H1 (cell line): Measurements from ENCODE around the gene SLC35F3. TPM values are rescaled to one million over a fixed set of nuclear protein-coding genes. Genes with fewer than 3 reads are reported as not detected.

Experiments used
- CTCF ChIA-PET: fragments of 300-600 bp; sonication (Branson Sonifier 250); formaldehyde crosslinking; loops from one replicate; lab custom pipeline; 2021; ENCODE audit not compliant: partially characterized antibody; lab: Charles Lee
- POLR2A ChIA-PET: fragments of 300-600 bp; sonication (Branson Sonifier 250); formaldehyde crosslinking; loops from one replicate; lab custom pipeline; 2021; ENCODE audit warnings: inconsistent platforms; ENCODE audit not compliant: partially characterized antibody; lab: Charles Lee
- DNase-seq, 2 experiments: peaks; one replicate each; pipeline versions ENCODE4 v3.0.0 to v3.0.0-alpha.2; 2010 to 2022; ENCODE audit warnings: low spot score in 2 of 2, low read depth in 1 of 2, mixed read lengths in 1 of 2
- FAIRE-seq: peaks from 2 replicates; lab custom pipeline; 2011; peaks lifted over from hg19 to GRCh38; lab: Jason Lieb, UNC
- H2AFZ ChIP-seq: 2 replicates; pipeline ENCODE4 v1.8.1; 2012; ENCODE audit warnings: low read length, inconsistent platforms
- H2AK5ac ChIP-seq: 2 replicates; pipeline ENCODE4 v1.6.1; 2013; ENCODE audit warnings: low read depth, low read length
- H2BK120ac ChIP-seq: replicated peaks from 2 replicates; pipeline ENCODE3; 2013; ENCODE audit warnings: low read depth, low read length, inconsistent platforms
- H2BK12ac ChIP-seq: 2 replicates; pipeline ENCODE4 v1.6.1; 2013; ENCODE audit warnings: low read depth, low read length
- H2BK15ac ChIP-seq: 2 replicates; pipeline ENCODE4 v1.6.1; 2013; ENCODE audit warnings: low read length
- H2BK20ac ChIP-seq: 2 replicates; pipeline ENCODE4 v1.6.1; 2013; ENCODE audit warnings: low read length
- H2BK5ac ChIP-seq: 2 replicates; pipeline ENCODE4 v1.6.1; 2013; ENCODE audit warnings: low read depth, low read length
- H3K14ac ChIP-seq: 2 replicates; pipeline ENCODE4 v1.6.1; 2013; ENCODE audit warnings: inconsistent platforms; ENCODE audit not compliant: insufficient read length
- H3K18ac ChIP-seq: 2 replicates; pipeline ENCODE4 v1.6.1; 2013; ENCODE audit warnings: low read length; ENCODE audit errors: extremely low read depth
- H3K23ac ChIP-seq: 2 replicates; pipeline ENCODE4 v1.6.1; 2013; ENCODE audit warnings: inconsistent platforms; ENCODE audit not compliant: insufficient read length
- H3K23me2 ChIP-seq: 2 replicates; pipeline ENCODE4 v1.6.1; 2013; ENCODE audit warnings: low read depth, low read length
- H3K27ac ChIP-seq: 2 replicates; pipeline ENCODE4 v1.6.1; 2011; ENCODE audit warnings: low read depth, low read length, inconsistent platforms
- H3K27me3 ChIP-seq, 4 experiments: replicated peaks in 1 of 4; 1 replicate in 1 of 4; 2 replicates in 3 of 4; pipeline versions ENCODE4 v1.6.1 to v1.8.1; 2011 to 2013; ENCODE audit warnings: low read length in 3 of 4, mild to moderate bottlenecking in 3 of 4, inconsistent platforms in 2 of 4, mixed read lengths in 2 of 4, moderate library complexity in 1 of 4; ENCODE audit not compliant: control insufficient read depth in 3 of 4, insufficient read depth in 3 of 4; ENCODE audit errors: extremely low read depth in 1 of 4
- H3K36me3 ChIP-seq, 4 experiments: 2 replicates each; pipeline versions ENCODE4 v1.6.1 to v1.8.1; 2011 to 2013; ENCODE audit warnings: mild to moderate bottlenecking in 4 of 4, low read length in 3 of 4, moderate library complexity in 2 of 4, control low read depth in 1 of 4, inconsistent platforms in 1 of 4; ENCODE audit not compliant: insufficient read depth in 4 of 4, control insufficient read depth in 2 of 4
- H3K4ac ChIP-seq: replicated peaks from 2 replicates; pipeline ENCODE3; 2013; ENCODE audit warnings: low read length, low read depth, mixed read lengths, inconsistent platforms; ENCODE audit not compliant: insufficient read length
- H3K4me1 ChIP-seq, 4 experiments: replicated peaks in 1 of 4; 1 replicate in 1 of 4; 2 replicates in 3 of 4; pipeline versions ENCODE4 v1.6.1 to v1.8.1; 2011 to 2013; ENCODE audit warnings: low read length in 3 of 4, inconsistent platforms in 2 of 4, mixed read lengths in 1 of 4; ENCODE audit not compliant: insufficient read depth in 4 of 4, control insufficient read depth in 3 of 4
- H3K4me2 ChIP-seq, 2 experiments: 2 replicates each; pipeline versions ENCODE4 v1.6.1 to v1.8.1; 2011 to 2013; ENCODE audit warnings: low read depth in 2 of 2, low read length in 2 of 2, control low read depth in 1 of 2, inconsistent platforms in 1 of 2, mild to moderate bottlenecking in 1 of 2; ENCODE audit not compliant: insufficient read depth in 1 of 2
- H3K4me3 ChIP-seq, 4 experiments: fragments of 200-600, 300-600 bp in 1 of 4; sonication (generic), shearing (Covaris generic), sonication (Bioruptor Twin) in 1 of 4; 2 replicates each; pipeline versions ENCODE4 v1.5.1 to v1.8.1; 2011 to 2016; ENCODE audit warnings: low read length in 4 of 4, low read depth in 3 of 4, control low read depth in 2 of 4, inconsistent platforms in 2 of 4, mild to moderate bottlenecking in 2 of 4, mixed read lengths in 1 of 4, moderate library complexity in 1 of 4; ENCODE audit not compliant: insufficient read depth in 2 of 4; ENCODE audit errors: extremely low read depth in 1 of 4
- H3K56ac ChIP-seq: replicated peaks from 2 replicates; pipeline ENCODE3; 2013; ENCODE audit warnings: low read depth, mild to moderate bottlenecking, mixed read lengths, low read length, inconsistent platforms; ENCODE audit not compliant: insufficient read length
- H3K79me1 ChIP-seq: 2 replicates; pipeline ENCODE4 v1.6.1; 2013; ENCODE audit warnings: low read depth, low read length, control low read depth
- H3K79me2 ChIP-seq, 2 experiments: 2 replicates each; pipeline versions ENCODE4 v1.6.1 to v1.8.1; 2012 to 2013; ENCODE audit warnings: low read length in 2 of 2, mild to moderate bottlenecking in 2 of 2, inconsistent platforms in 1 of 2; ENCODE audit not compliant: insufficient read depth in 2 of 2, control insufficient read depth in 1 of 2
- H3K9ac ChIP-seq, 4 experiments: replicated peaks in 1 of 4; 1 replicate in 1 of 4; 2 replicates in 3 of 4; pipeline versions ENCODE4 v1.6.1 to v1.8.1; 2011 to 2013; ENCODE audit warnings: low read depth in 3 of 4, low read length in 3 of 4, control low read depth in 2 of 4, mild to moderate bottlenecking in 2 of 4, moderate library complexity in 2 of 4, inconsistent platforms in 1 of 4; ENCODE audit errors: extremely low read depth in 1 of 4
- H3K9me3 ChIP-seq, 2 experiments: 2 replicates each; pipeline versions ENCODE4 v1.6.1 to v1.8.1; 2012 to 2013; ENCODE audit warnings: mild to moderate bottlenecking in 2 of 2, moderate library complexity in 2 of 2, control low read depth in 1 of 2, inconsistent platforms in 1 of 2, low read depth in 1 of 2, low read length in 1 of 2, mixed read lengths in 1 of 2; ENCODE audit not compliant: insufficient read depth in 2 of 2
- H4K20me1 ChIP-seq, 2 experiments: replicated peaks in 1 of 2; 2 replicates each; pipeline versions ENCODE3 to v1.8.1; 2011 to 2013; ENCODE audit warnings: inconsistent platforms in 2 of 2, low read length in 2 of 2, mild to moderate bottlenecking in 1 of 2; ENCODE audit not compliant: insufficient read depth in 2 of 2, control insufficient read depth in 1 of 2
- H4K5ac ChIP-seq: 2 replicates; pipeline ENCODE4 v1.6.1; 2013; ENCODE audit warnings: low read length, low read depth, mixed read lengths, inconsistent platforms; ENCODE audit not compliant: insufficient read length
- H4K8ac ChIP-seq: 2 replicates; pipeline ENCODE4 v1.8.0; 2013; ENCODE audit warnings: mild to moderate bottlenecking, moderate library complexity, low read length, inconsistent platforms; ENCODE audit not compliant: insufficient read depth; ENCODE audit errors: extremely low read depth
- H4K91ac ChIP-seq: replicated peaks from 2 replicates; pipeline ENCODE3; 2013; ENCODE audit warnings: low read length, mixed read lengths, inconsistent platforms; ENCODE audit not compliant: insufficient read length
- RAD21 ChIP-seq, 2 experiments: IDR thresholded peaks in 1 of 2; conservative IDR thresholded peaks in 1 of 2; 2 replicates each; pipeline ENCODE4 v1.6.1; 2011; ENCODE audit warnings: low read depth in 2 of 2, low read length in 2 of 2, improper control_type of control experiment in 1 of 2, inconsistent platforms in 1 of 2, mild to moderate bottlenecking in 1 of 2, moderate library complexity in 1 of 2
- SP2 ChIP-seq: IDR thresholded peaks from 2 replicates; pipeline ENCODE4 v1.6.1; 2012; ENCODE audit warnings: mild to moderate bottlenecking, low read length, inconsistent platforms
- WGBS, 2 experiments: shearing (Covaris generic) in 1 of 2; methylation state at CpG; one replicate each; pipeline versions ENCODE4 v1.1.6 to v1.1.7; 2013 to 2015; ENCODE audit warnings: low lambda C conversion rate in 2 of 2, mixed read lengths in 2 of 2, inconsistent platforms in 1 of 2, low coverage in 1 of 2, missing lambda C conversion rate in 1 of 2; ENCODE audit not compliant: insufficient replicate concordance in 2 of 2, insufficient coverage in 1 of 2, insufficient read length in 1 of 2; ENCODE audit errors: extremely low coverage in 1 of 2, missing lambda C conversion rate in 1 of 2; 5-methylcytosine and 5-hydroxymethylcytosine counted together
- polyA plus RNA-seq, 7 experiments: library from polyadenylated mRNA; depleted of rRNA in 3 of 7; stranded (reverse) in 5 of 7; unstranded in 2 of 7; fragments of >200 nt in 5 of 7; fragments of 200-250 nt in 2 of 7; gene quantifications; 1 replicate in 5 of 7; 2 replicates in 1 of 7; 4 replicates in 1 of 7; pipeline versions ENCODE4 v1.2.1 to v1.2.3, GENCODE V29; 2011 to 2013; ENCODE audit warnings: missing spikeins in 2 of 7, mixed read lengths in 2 of 7
- total RNA-seq: library from RNA; stranded (reverse); fragmentation: NEBNext Ultra II Directional; extraction: Animal tissue kit (Norgen Biotek cat#: 25700); gene quantifications from 2 replicates; pipeline ENCODE4 v1.2.1, GENCODE V29; 2021

Gene SLC35F3
- total and polyA plus RNA-seq, 2 of the 8 experiments (the other 6 are each of a cell fraction or from before 2014, with no cell fraction given): 0.78 to 1.2 TPM

DNA sequence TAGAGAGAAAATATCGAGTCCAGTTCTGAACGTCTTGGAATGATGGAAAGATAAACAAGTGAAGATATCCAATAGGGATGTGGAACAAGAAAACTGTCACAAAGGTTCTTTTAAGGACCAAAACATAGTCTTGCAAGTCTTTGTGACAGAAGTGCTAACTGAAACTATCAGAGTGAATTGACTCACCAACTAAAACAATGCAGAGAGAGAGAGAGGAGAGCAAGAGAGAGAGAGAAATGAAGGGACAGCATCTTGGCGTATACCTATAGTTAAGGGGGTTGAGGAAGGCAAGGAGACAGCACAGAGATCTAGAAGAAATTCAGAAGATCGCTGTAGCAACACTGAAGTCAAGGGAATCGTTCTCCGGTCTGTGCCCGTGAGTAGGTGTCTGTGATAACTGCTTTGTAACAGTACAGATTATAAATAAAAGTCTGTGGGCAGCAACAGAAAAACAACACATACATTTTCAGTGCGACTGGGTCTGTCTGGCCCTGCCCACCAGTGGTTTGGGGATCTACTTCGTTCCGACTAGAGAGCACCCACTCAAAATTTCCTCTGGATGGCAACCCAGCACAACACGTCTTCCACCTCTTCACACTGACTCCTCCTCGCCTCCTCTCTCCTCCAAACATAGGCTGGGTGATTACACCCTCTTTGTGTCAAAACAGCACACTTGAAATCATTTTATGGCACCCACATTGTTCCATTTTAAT lies 464.0 kb downstream of the SLC35F3 start:
- no peak for FAIRE-seq
- Histone ChIP-seq H4K8ac (no peak overlapping the region), H3K27me3 (no peaks in the 10 kb centered on the region; a peak in 1 of 7 replicates), H3K23ac (no peak overlapping the region), H3K9me3 (no peaks in the 10 kb centered on the region), H3K23me2 (no peaks in the 10 kb centered on the region), H2BK5ac (no peak overlapping the region), H3K9ac (no peak overlapping the region), H3K18ac (no peak overlapping the region), H3K79me1 (no peaks in the 10 kb centered on the region), H2BK15ac (no peak overlapping the region), H3K14ac (no peak overlapping the region), H2AK5ac (no peak overlapping the region), H2BK12ac (no peak overlapping the region), H3K4me1 (peaks cover 0 to 3% (median 0%) of the 10 kb centered on the region in 4 experiments; a peak in 1 of 7 replicates), H2BK120ac (no peak overlapping the region), H3K79me2 (no peaks in the 10 kb centered on the region), H4K5ac (no peak overlapping the region), H3K56ac (no peak overlapping the region), H4K91ac (no peak overlapping the region), H2AFZ (no peak overlapping the region), H3K4me3 (no peak overlapping the region), H3K36me3 (no peaks in the 10 kb centered on the region), H3K4ac (no peak overlapping the region), H3K4me2 (no peak overlapping the region), H3K27ac (no peak overlapping the region), H2BK20ac (no peak overlapping the region), H4K20me1 (no peaks in the 10 kb centered on the region)
- DNase-seq: no peak
- 89% methylated on average over 12 of the region's 12 CpGs; no CpG with 5 or more reads in 1 of the 2 experiments for WGBS, 2 experiments
- TF ChIP-seq SP2: no peak
- TF ChIP-seq RAD21 (IDR thresholded peaks at IDR 0.05 in 1 of 2, conservative IDR thresholded peaks at IDR 0.05 in 1 of 2; ENCODE audit: low read depth in 2 of 2, low read length in 2 of 2): peak in 1 of 2 experiments; percentile 12; a peak in 1 of 4 replicates
- CTCF ChIA-PET: interaction anchor here (1.1 to 1.7 kb wide), 2 partner anchors 39 to 44 kb away, joined by 3 read pairs; no protein-coding TSS in a partner anchor
- POLR2A ChIA-PET: no interaction called here
